IMR-90 (cell line): ENCODE results near the gene SECTM1. TPM values are rescaled to one million over a fixed set of nuclear protein-coding genes. Genes with fewer than 3 reads are reported as not detected.

Experiments
- ATAC-seq: fragments of 200-7000 bp; cut with Tn5 transposase; 2 replicates; pipeline ENCODE4 v1.9.1; 2020; ENCODE audit warnings: low read depth, mild to moderate bottlenecking, moderate library complexity
- BruUV-seq: library from RNA; stranded (reverse); fragments of 400-500 nt; replicated peaks from 2 replicates; lab custom pipeline; 2021; lab: Mats Ljungman, UMichigan
- CTCF ChIA-PET: fragments of 300-600 bp; formaldehyde crosslinking; extraction: SDS; loops from one replicate; lab custom pipeline; 2021; ENCODE audit warnings: antibody characterized with exemption; lab: Yijun Ruan, JAX
- POLR2A ChIA-PET: fragments of 300-600 bp; sonication (Branson Sonifier 250); formaldehyde crosslinking; loops from one replicate; lab custom pipeline; 2022; ENCODE audit warnings: antibody characterized with exemption; ENCODE audit not compliant: unreplicated experiment; lab: Charles Lee
- DNase-seq: peaks from one replicate; pipeline ENCODE4 v3.0.0; 2013
- H2AFZ ChIP-seq: replicated peaks from 2 replicates; pipeline ENCODE3; 2013; ENCODE audit warnings: low read length, mild to moderate bottlenecking; ENCODE audit not compliant: poor library complexity
- H2AK5ac ChIP-seq: 2 replicates; pipeline ENCODE4 v1.6.1; 2013; ENCODE audit warnings: low read depth, low read length, inconsistent platforms
- H2AK9ac ChIP-seq: replicated peaks from 2 replicates; pipeline ENCODE3; 2013; ENCODE audit warnings: mild to moderate bottlenecking, low read depth, low read length, moderate library complexity; ENCODE audit not compliant: poor library complexity
- H2BK120ac ChIP-seq: 2 replicates; pipeline ENCODE4 v1.6.1; 2013; ENCODE audit warnings: low read depth, low read length, inconsistent platforms
- H2BK15ac ChIP-seq: 3 replicates; pipeline ENCODE4 v1.6.1; 2013; ENCODE audit warnings: low read depth, low read length, inconsistent platforms
- H2BK20ac ChIP-seq: 2 replicates; pipeline ENCODE4 v1.6.1; 2013; ENCODE audit warnings: low read depth, mild to moderate bottlenecking, inconsistent platforms, low read length, moderate library complexity
- H2BK5ac ChIP-seq: 2 replicates; pipeline ENCODE4 v1.6.1; 2013; ENCODE audit warnings: mild to moderate bottlenecking, low read depth, low read length, inconsistent platforms; ENCODE audit not compliant: poor library complexity, severe bottlenecking
- H3K14ac ChIP-seq: replicated peaks from 2 replicates; pipeline ENCODE4 v1.6.1; 2013; ENCODE audit warnings: low read depth, low read length, inconsistent platforms
- H3K18ac ChIP-seq: 2 replicates; pipeline ENCODE4 v1.6.1; 2013; ENCODE audit warnings: low read depth, low read length, control low read depth
- H3K23ac ChIP-seq: 2 replicates; pipeline ENCODE4 v1.6.1; 2013; ENCODE audit warnings: low read depth, low read length, inconsistent platforms
- H3K27ac ChIP-seq: 2 replicates; pipeline ENCODE4 v1.5.1; 2013; ENCODE audit warnings: mild to moderate bottlenecking, control low read depth, low read length; ENCODE audit not compliant: insufficient read depth
- H3K27me3 ChIP-seq: 2 replicates; pipeline ENCODE4 v1.6.1; 2013; ENCODE audit warnings: low read length; ENCODE audit not compliant: control insufficient read depth, insufficient read depth
- H3K36me3 ChIP-seq: 2 replicates; pipeline ENCODE4 v1.6.1; 2013; ENCODE audit warnings: low read length, mixed read lengths; ENCODE audit not compliant: control insufficient read depth, insufficient read depth
- H3K4ac ChIP-seq: 2 replicates; pipeline ENCODE4 v1.6.1; 2013; ENCODE audit warnings: low read depth, low read length, inconsistent platforms
- H3K4me1 ChIP-seq: 2 replicates; pipeline ENCODE4 v1.6.1; 2013; ENCODE audit warnings: low read length, mixed read lengths; ENCODE audit not compliant: control insufficient read depth, insufficient read depth
- H3K4me2 ChIP-seq: 2 replicates; pipeline ENCODE4 v1.6.1; 2013; ENCODE audit warnings: low read depth, mild to moderate bottlenecking, control low read depth, low read length, moderate library complexity
- H3K4me3 ChIP-seq: 2 replicates; pipeline ENCODE4 v1.5.1; 2013; ENCODE audit warnings: low read depth, mild to moderate bottlenecking, control low read depth, low read length, moderate library complexity; ENCODE audit not compliant: insufficient read depth
- H3K56ac ChIP-seq: 2 replicates; pipeline ENCODE4 v1.6.1; 2013; ENCODE audit warnings: low read length, inconsistent platforms; ENCODE audit not compliant: insufficient read depth; ENCODE audit errors: extremely low read depth
- H3K79me1 ChIP-seq, 2 experiments: 2 replicates each; pipeline ENCODE4 v1.6.1; 2013; ENCODE audit warnings: low read length in 2 of 2, inconsistent platforms in 1 of 2, low read depth in 1 of 2
- H3K9ac ChIP-seq: 2 replicates; pipeline ENCODE4 v1.6.1; 2013; ENCODE audit warnings: low read depth, low read length, control low read depth
- H3K9me1 ChIP-seq: 2 replicates; pipeline ENCODE4 v1.6.1; 2013; ENCODE audit warnings: low read length, inconsistent platforms; ENCODE audit not compliant: insufficient read depth
- H3K9me3 ChIP-seq: 2 replicates; pipeline ENCODE4 v1.6.1; 2013; ENCODE audit warnings: low read length; ENCODE audit not compliant: control insufficient read depth, insufficient read depth
- H4K20me1 ChIP-seq: 2 replicates; pipeline ENCODE4 v1.6.1; 2013; ENCODE audit warnings: low read length, inconsistent platforms; ENCODE audit not compliant: insufficient read depth
- H4K5ac ChIP-seq: 2 replicates; pipeline ENCODE4 v1.6.1; 2013; ENCODE audit warnings: mild to moderate bottlenecking, low read depth, low read length, control low read depth
- H4K8ac ChIP-seq, 2 experiments: 2 replicates each; pipeline ENCODE4 v1.6.1; 2013; ENCODE audit warnings: low read depth in 2 of 2, low read length in 2 of 2, control low read depth in 1 of 2, inconsistent platforms in 1 of 2
- H4K91ac ChIP-seq: 2 replicates; pipeline ENCODE4 v1.6.1; 2013; ENCODE audit warnings: low read depth, low read length, inconsistent platforms; ENCODE audit not compliant: insufficient read depth
- BHLHE40 ChIP-seq: fragments of 150-350 bp; IDR thresholded peaks from 2 replicates; pipeline ENCODE4 v1.6.1; 2016; ENCODE audit warnings: mild to moderate bottlenecking, low read depth, low read length
- CEBPB ChIP-seq: IDR thresholded peaks from 2 replicates; pipeline ENCODE4 v1.6.1; 2012; ENCODE audit warnings: low read depth, low read length, improper control_type of control experiment
- CHD1 ChIP-seq: IDR thresholded peaks from 2 replicates; pipeline ENCODE4 v1.6.1; 2012; ENCODE audit warnings: low read depth, low read length, improper control_type of control experiment
- CTCF ChIP-seq: conservative IDR thresholded peaks from 2 replicates; pipeline ENCODE4 v1.5.1; 2012; ENCODE audit warnings: mild to moderate bottlenecking, low read depth, low read length, improper control_type of control experiment
- ELK1 ChIP-seq: fragments of 150-350 bp; IDR thresholded peaks from 2 replicates; pipeline ENCODE4 v1.6.1; 2016; ENCODE audit warnings: low read depth, mild to moderate bottlenecking, low read length, moderate library complexity, borderline replicate concordance
- FOS ChIP-seq: fragments of 150-350 bp; IDR thresholded peaks from 2 replicates; pipeline ENCODE4 v1.6.1; 2016; ENCODE audit warnings: low read depth, low read length
- MAFK ChIP-seq: IDR thresholded peaks from 2 replicates; pipeline ENCODE4 v1.6.1; 2012; ENCODE audit warnings: low read depth, low read length, improper control_type of control experiment
- MAZ ChIP-seq: IDR thresholded peaks from 2 replicates; pipeline ENCODE4 v1.6.1; 2012; ENCODE audit warnings: low read depth, mild to moderate bottlenecking, low read length, improper control_type of control experiment, moderate library complexity, borderline replicate concordance
- MXI1 ChIP-seq: IDR thresholded peaks from 2 replicates; pipeline ENCODE4 v1.6.1; 2012; ENCODE audit warnings: low read depth, mild to moderate bottlenecking, low read length, moderate library complexity, borderline replicate concordance
- NFE2L2 ChIP-seq: fragments of 150-350 bp; IDR thresholded peaks from 2 replicates; pipeline ENCODE4 v1.6.1; 2016; ENCODE audit warnings: low read depth, mild to moderate bottlenecking, low read length
- POLR2A ChIP-seq: IDR thresholded peaks from 2 replicates; pipeline ENCODE4 v1.6.1; 2012; ENCODE audit warnings: mild to moderate bottlenecking, low read depth, low read length
- RAD21 ChIP-seq: IDR thresholded peaks from 2 replicates; pipeline ENCODE4 v1.6.1; 2012; ENCODE audit warnings: low read length, improper control_type of control experiment
- RCOR1 ChIP-seq: IDR thresholded peaks from 2 replicates; pipeline ENCODE4 v1.6.1; 2012; ENCODE audit warnings: mild to moderate bottlenecking, low read length, improper control_type of control experiment; ENCODE audit not compliant: insufficient replicate concordance
- RFX5 ChIP-seq: IDR thresholded peaks from 2 replicates; pipeline ENCODE4 v1.8.0; 2012; ENCODE audit warnings: low read depth, mild to moderate bottlenecking, low read length, moderate library complexity
- SMC3 ChIP-seq: fragments of 150-350 bp; IDR thresholded peaks from 2 replicates; pipeline ENCODE4 v1.6.1; 2016; ENCODE audit warnings: low read depth, mild to moderate bottlenecking, antibody characterized with exemption, low read length, moderate library complexity
- USF2 ChIP-seq: fragments of 150-350 bp; IDR thresholded peaks from 2 replicates; pipeline ENCODE4 v1.6.1; 2017; ENCODE audit warnings: mild to moderate bottlenecking, antibody characterized with exemption, low read length, low read depth
- WGBS, 2 experiments: methylation state at CpG; one replicate each; pipeline versions ENCODE4 v1.1.5 to v1.1.7; 2013; ENCODE audit warnings: missing lambda C conversion rate in 2 of 2; ENCODE audit not compliant: insufficient read length in 1 of 2; ENCODE audit errors: extremely low coverage in 2 of 2; 5-methylcytosine and 5-hydroxymethylcytosine counted together
- dilution Hi-C: fragments of 300-500 bp; cut with HindIII; formaldehyde crosslinking; loops from one replicate; pipeline ENCODE4 v1.14.3; 2018; ENCODE audit warnings: low sequenced_read_pairs; ENCODE audit not compliant: unreplicated experiment
- in situ Hi-C: fragments of 300-500 bp; cut with MboI; formaldehyde crosslinking; loops from 3 replicates; pipeline ENCODE4 v1.14.3; 2019; ENCODE audit warnings: low sequenced_read_pairs, inconsistent platforms, mixed read lengths
- intact Hi-C: fragments of 100-400 bp; cut with micrococcal nuclease; formaldehyde crosslinking; loops from 2 replicates; pipeline ENCODE4 v1.10.0; 2022
- polyA plus RNA-seq, 3 experiments: library from polyadenylated mRNA; depleted of rRNA; stranded (reverse); fragments of >200 nt; gene quantifications; 2 replicates each; pipeline ENCODE4 v1.2.3, GENCODE V29; 2012; ENCODE audit warnings: low replicate concordance in 1 of 3
- total RNA-seq: library from RNA; depleted of rRNA; stranded (reverse); fragments of >200 nt; gene quantifications from 2 replicates; pipeline ENCODE4 v1.2.3, GENCODE V29; 2012

The SECTM1 gene
- total and polyA plus RNA-seq, 2 of the 4 experiments (the other 2 are of a cell fraction), result 2.3 to 4.4 TPM

GRCh38 chr17:82353484-82353883 is 19.9 kb upstream of the SECTM1 start:
- H2AK9ac ChIP-seq, result no peak overlapping the region
- H3K9ac ChIP-seq, result no peak overlapping the region
- no peak overlapping the region for H4K8ac ChIP-seq
- in situ Hi-C loops, result loop anchor here (5.0 to 10.0 kb wide), 3 partner anchors 54 to 421 kb away; no protein-coding TSS in a partner anchor
- H4K20me1 ChIP-seq, result peaks cover 7% of the 10 kb centered on the region; the same call in 1 of the 2 replicates
- no peak for ATAC-seq
- H3K27me3 ChIP-seq, result peaks cover 31% of the 10 kb centered on the region
- H3K36me3 ChIP-seq, result no peaks in the 10 kb centered on the region
- no peaks in the 10 kb centered on the region for H3K9me3 ChIP-seq
- no peak overlapping the region for H2AK5ac ChIP-seq
- no peak overlapping the region for H2BK5ac ChIP-seq
- H3K23ac ChIP-seq, result no peak overlapping the region
- no peak overlapping the region for H2BK120ac ChIP-seq
- no peak overlapping the region for H3K14ac ChIP-seq
- no peak for DNase-seq
- no peaks in the 10 kb centered on the region for H3K9me1 ChIP-seq
- no peak overlapping the region for H3K18ac ChIP-seq
- H2BK20ac ChIP-seq, result no peak overlapping the region
- H3K27ac ChIP-seq, result no peak overlapping the region
- CTCF ChIA-PET, result interaction anchor here (1.4 kb wide), 1 partner anchor 15 kb away, joined by 3 read pairs; no protein-coding TSS in a partner anchor
- no peak overlapping the region for H2BK15ac ChIP-seq
- no peak overlapping the region for H2AFZ ChIP-seq
- H3K4me1 ChIP-seq, result peaks cover 5% of the 10 kb centered on the region; the same call in 1 of the 2 replicates
- no peak overlapping the region for H3K4me3 ChIP-seq
- dilution Hi-C loops, result no loop called here
- no peak overlapping the region for H3K4me2 ChIP-seq
- H4K91ac ChIP-seq, result no peak overlapping the region
- WGBS, 2 experiments, result 70% methylated on average over 2 of the region's 8 CpGs; no CpG with 5 or more reads in 1 of the 2 experiments
- TF ChIP-seq BHLHE40 (no peak), FOS (no peak), SMC3 (no peak), RCOR1 (no peak), MAFK (no peak), NFE2L2 (no peak), RFX5 (no peak), CEBPB (no peak), MXI1 (no peak), CHD1 (no peak), ELK1 (no peak), CTCF (no peak), MAZ (no peak), USF2 (no peak), RAD21 (no peak), POLR2A (no peak)
- no peak overlapping the region for H4K5ac ChIP-seq
- H3K56ac ChIP-seq, result no peak overlapping the region
- no TSS peak for BruUV-seq
- POLR2A ChIA-PET, result no interaction called here
- intact Hi-C loops, result no loop called here
- H3K4ac ChIP-seq, result no peak overlapping the region
- H3K79me1 ChIP-seq, result no peaks in the 10 kb centered on the region
